DMS53 (cell line): ENCODE data around the gene RFESD.
A peak's percentile ranks its signal among the peaks of the same experiment; 100 is the strongest.
"Not testable (repeated sequence)": the region's sequence is repeated elsewhere in the genome, so short reads cannot be mapped to it uniquely, and the experiment has no call there.

Experiments
- DNase-seq: peaks from one replicate; lab custom pipeline; 2025; lab: John Stamatoyannopoulos, UW

RFESD gene

DNA sequence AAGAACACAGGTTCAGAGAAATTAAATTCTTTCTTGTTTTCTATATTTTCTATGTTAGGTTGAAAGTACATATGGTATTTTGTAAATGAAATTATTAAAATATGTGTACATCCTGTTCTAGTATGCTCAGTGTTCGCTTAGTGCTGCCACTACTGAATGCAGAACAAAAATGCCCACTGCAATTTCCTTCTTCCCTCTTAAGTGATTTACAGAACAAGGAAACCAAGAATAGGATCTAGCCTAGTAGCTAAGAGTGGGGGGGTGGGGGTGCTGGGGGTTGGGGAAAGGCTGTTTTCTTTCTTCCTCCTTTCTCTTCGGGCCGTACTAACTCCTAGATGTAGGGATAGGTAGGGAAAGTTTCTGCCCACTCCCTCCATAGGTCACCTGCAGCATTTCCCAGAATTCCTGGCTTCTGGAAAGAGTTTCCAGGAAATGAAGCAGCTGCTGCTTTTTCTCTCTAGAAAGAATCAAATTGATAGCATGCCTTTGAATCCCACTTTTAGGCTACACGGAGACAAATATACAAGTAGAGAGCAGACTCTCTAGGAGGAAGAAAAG is 20.6 kb downstream of the RFESD start:
- DNase-seq, result no peak

DNA sequence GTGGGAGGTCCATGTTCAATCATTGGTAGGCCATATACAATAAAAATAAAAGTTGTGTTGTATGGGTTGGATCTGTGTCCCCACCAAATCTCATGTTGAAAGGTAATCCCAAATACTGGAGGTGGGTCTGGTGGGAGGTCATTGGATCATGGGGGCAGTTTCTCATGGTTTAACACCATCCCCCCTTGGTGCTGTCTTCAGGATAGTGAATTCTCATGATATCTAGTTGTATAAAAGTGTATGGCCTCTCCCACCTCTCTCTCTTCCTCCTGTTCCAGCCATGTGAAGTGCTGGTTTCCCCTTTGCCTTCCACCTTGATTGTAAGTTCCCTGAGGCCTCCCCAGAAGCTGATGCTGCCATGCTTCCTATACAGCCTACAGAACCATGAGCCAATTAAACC is 21.1 kb downstream of the RFESD start:
- DNase-seq, result no peak

DNA sequence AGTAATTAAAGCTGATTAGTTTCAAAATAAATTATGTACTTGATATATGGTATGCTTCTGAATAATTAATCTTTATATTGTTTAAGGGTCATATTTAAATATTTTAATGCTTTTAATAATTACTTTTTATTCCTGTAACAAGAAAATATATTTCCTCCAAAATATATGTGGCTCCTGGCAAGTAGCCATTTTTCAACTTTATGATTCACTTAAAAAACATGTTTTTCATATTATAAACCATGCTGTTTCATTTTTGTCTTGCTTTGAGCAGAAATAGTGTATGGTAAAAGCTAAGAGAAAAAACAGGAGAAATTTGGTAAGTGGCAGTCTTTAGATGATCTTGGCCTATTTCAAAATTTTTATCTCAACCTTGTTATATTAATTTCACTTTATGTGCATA is 21.6 kb downstream of the RFESD start:
- no peak for DNase-seq

DNA sequence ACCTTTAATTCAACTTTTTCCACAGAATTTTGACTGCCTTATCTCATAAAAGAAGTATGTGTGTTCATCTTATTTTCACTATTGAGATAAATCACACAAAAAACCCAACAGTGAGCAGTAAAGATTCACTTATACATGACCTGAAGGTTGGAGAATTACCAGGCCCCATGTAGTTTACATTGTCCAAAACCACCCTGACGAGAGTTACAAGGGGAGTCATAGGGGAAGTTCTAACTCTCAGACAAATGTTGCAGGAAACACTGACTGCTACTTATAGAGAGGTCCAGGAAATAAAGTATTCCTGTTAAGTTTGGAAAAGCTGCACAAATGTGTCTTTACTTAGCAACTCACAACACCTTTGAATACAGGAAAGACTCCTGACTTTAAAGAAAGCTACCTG is 22.2 kb downstream of the RFESD start:
- DNase-seq, result no peak

DNA sequence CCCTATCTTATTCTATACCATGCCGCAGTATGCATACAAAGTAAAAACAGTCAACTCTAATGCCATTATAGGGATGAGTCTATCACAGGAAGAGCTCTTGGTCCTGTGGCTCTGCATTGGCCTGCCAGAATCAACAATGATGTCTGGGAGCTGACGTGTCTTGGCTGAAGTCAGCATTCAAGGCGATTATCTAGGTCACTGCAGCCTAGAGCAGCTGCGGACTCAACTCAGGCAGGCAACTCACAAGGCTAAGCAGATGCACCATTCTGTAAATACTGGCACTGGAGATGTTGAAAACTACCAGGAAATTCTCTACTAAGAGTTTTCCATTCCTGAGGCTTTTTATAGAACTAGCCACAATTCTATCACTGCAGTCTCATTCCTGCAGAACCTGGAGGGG is 23.0 kb downstream of the RFESD start:
- DNase-seq, result peak; percentile 33

DNA sequence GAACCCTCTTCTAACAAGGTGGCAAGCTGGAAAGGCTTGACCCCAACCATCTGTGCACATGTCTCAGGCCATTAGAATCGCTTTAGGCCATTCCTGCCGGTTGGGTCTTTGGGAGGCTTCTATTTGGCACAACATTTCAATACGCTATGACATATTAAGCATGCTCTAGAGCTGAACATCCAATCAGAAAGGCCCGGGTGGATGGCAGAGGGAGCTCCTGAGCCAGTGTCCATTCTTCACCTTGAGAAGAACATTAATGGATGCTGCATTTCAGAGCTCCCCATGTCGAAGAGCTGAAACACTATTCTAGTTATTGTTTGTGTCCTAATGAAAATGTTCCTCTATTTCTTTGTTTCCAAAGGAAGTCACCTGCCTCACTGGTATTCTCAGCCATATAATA is 23.4 kb downstream of the RFESD start:
- no peak for DNase-seq

DNA sequence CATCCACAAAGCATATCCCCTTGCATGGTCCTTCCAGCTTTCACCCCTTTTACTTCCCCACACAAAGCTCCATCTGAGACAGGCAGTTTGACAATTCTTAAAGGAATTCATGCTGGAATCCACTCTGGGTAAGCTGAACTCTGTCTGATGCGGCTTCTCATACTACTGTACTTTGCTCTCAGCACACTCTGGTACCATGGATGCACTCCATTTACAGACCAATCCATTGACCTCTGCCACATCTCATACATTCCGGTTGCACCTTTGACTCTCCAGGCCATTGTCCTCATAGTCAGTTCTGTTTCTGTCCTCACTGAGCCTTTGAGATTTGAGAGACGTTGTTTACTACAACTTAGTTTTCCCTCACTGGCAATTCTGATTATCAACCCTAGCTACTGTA is 24.0 kb downstream of the RFESD start:
- no peak for DNase-seq

DNA sequence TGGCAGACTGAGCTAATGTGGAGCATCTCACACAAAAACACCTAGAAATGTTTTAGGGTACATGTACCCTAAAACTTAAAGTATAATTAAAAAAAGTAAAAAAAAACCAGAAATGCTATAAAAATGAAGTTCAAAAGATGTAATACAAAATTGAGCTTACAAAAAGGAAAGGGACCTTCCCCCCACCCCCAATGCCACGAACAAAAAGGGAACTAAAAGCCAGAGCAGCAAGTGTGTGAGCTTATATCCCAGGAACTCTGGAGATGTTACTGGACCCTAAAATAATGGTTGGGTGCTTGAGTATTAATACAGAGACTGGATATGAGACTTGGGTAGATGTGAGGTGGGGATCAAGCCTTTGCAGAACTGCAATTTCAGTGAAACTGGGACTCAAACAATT is 25.2 kb downstream of the RFESD start:
- no peak for DNase-seq

DNA sequence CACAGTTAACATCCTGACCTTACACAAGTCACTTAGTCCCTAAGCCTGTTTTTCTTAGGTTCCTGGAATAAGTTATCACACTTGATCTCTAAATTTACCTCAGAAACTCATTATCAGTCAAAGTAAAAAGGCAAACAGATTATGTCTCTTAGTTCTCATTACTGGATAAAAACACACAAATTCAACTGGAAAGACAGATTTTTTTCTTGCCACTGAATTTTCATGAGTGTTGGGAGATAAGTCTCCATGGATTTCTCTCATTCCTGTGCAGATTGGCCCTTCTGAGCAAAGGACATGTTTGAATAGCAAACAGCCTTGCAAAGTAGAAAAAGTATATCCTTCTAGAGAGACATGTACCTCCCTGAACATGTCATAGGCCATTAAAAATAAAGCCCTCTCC is 26.1 kb downstream of the RFESD start:
- DNase-seq, result no peak

DNA sequence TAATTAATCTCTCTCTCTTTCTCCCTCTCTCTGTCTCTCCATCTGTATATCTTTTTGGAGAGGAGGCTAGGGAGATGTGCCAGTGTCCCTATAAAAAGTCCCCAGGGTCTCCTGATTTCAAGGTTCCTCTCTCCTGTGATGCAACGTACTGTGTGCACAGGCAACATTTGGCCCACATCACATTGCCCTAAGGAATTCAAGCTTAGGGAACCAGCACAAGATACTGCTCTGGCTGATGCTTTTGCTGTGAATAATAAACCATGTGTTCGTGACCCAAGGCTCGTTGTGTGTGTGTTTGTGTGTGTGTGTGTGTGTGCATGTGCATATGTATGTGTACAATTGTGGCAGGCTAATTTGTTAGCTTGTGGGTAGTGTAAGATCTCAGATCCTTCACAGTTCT is 26.5 kb downstream of the RFESD start:
- no peak for DNase-seq

DNA sequence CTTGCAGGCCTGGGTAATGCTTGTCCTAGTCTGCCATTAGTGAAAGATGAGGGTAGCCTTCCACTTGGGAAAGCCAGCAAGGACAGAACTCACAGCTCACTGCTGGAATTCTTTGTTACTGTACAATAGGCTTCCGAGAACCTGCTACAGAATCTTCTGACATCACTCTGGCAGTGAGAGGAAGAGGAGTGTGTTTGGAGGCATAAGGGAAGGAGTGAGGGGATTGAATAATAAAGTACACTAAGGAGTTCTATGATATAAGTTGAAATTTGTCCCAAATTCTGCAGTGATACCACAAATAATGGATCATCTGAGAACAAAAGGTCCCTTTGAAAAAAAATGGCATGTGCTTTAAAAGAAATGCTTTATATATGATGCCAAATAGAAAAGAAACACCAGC is 36.3 kb downstream of the RFESD start, which contains the start of gene SPATA9:
SPATA9 (minus strand) TSS at position 101 of the 400 bp plus-strand sequence. CDS start 137 bp downstream, outside the sequence.
- no peak for DNase-seq

DNA sequence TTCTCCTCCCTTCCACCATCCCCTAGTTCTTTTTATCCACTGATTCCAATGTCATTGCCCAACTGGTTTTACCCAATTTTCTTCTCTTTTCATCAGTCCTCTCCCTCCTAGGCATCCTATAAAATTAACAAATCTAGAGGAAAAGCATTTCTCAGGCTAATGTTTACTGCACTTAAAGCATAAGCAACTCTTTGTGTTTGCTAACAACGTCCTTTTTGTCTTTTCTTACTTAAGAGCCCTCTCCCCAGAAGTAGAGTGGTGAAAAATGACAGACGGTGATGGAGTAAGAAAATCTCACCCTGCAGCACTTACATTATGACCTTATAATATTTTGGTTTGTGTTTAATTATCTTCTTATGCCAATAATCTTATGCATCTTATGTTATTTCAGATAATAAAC is 37.8 kb downstream of the RFESD start:
- no peak for DNase-seq

DNA sequence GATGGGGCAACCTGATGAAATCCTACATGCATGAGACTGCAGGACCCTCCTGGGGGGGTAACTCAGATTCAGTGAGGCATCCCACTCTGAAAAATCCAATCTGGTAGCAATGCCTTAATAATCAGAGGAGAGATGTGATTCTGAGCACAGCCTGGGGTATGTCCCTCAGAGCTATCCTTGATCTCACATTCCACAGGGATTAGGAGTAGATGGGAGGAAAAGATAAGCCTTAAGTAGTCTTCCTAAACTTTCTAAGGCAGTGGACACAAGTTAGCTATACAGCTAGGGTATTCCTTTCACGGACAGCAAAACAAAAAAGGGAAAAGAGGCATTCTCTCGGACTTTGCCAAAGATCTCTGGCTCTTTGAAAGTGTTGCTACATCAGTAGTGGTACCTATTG is 40.1 kb downstream of the RFESD start:
- DNase-seq, result no peak

DNA sequence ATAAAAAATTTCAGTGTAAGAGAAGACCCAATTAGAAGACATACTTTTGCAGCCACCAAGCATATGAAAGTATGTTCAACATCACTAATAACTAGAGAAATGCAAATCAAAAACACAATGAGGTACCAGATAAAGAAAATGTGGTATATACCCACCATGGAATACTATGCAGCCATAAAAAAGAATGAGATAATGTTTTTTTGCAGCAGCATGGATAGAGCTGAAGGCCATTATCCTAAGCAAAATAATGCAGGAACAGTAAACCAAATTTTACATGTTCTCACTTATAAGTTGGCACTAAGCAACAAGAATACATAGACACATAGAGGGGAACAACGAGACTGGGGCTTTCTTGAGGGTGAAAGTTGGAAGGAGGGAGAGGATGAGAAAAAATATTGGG is 43.1 kb downstream of the RFESD start:
- DNase-seq, result no peak

DNA sequence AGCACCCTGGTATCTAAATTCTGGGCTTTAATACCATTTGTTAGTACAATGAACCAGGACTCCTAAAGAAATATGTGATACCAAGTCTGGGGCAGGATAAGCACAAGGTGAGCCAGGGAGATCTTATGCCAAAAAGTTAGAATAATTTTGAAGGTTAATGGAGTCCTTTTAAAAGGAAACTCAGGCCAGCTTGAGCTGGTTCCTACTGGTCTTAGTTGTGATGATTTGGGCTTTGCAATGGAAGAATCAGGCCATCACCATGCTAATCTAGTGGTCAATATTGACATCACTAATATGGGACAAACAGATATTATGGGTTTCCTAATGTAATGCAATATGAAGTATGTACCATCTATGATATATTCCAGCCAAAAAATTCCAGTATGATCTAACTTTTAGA is 43.8 kb downstream of the RFESD start:
- DNase-seq, result no peak

DNA sequence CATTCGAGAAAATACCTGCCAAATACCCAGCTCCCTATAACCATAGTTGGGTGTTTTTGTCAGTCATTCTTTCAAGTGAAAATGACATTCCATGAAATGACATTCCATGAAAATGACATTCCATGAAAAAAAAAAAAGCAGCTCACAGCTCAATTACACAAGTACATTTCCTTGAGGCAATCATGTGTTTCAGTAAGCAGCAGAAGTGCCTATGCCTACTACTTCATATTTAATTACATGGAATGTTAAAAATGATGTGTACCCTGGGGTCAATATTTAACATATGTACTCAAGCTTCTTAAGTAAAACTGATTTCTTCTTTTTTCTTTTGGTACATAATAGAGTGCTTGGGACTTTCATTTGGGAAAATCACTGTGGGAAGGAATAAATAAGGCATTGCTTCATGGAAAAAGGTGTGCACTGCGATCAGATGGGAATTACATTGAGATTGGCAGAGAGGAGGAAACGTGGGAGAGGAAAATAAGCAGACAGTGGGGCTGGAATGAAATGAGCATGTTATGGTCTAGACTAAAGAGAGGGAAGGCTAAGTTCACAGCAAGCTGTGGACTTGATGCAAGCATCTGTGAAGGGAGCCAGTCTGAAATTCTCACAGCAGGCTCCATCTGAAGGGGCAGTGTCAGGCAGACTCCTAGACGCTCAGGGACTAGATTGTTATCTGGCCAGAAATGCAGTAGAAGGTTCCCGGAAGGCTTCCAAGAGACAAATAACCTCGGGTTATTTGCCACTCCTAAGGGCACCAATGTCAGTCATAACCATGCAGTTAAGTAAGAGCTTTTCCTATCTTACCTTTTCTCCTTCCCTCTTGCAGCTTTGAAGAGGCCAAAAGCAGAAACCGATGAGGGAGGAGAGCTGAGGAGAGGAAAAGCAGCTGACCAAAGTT is 51.5 kb downstream of the RFESD start:
- no peak for DNase-seq

DNA sequence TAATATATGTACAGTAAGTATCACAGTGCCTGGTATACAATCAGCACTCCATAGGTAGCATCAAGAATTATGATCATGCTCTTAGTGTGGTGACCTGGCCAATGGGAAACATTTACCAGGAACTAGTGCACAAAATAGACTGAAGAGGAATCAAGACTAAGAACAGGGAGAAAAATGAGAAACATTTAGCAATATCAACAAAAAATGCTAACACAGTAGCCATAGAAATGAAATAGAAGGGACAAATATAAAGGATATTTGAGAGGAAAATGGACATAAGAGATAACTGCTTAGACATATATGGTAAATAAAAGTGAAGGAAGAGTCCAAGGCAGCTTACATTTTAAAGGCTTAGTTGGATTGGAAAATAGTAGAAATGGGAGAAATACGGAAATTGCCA is 52.8 kb downstream of the RFESD start:
- DNase-seq, result no peak

DNA sequence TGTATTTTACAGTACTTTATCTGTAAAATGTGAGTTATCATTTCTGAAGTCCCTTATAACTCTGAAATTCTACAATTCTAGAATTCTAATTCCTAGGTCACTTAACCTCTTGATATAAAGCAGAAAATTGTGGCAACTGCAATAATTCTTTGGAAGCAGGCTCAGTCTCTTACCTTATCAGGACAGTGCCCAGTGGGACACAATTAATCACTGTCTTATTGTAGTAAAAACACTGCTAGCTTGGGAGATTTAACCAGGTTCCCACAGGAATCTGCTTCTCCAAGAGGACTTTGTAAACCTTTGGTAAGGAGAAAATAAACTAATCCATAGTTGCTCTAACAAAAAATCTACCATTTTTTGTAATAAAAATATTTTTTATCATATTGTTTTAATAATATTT is 54.5 kb downstream of the RFESD start:
- no peak for DNase-seq

DNA sequence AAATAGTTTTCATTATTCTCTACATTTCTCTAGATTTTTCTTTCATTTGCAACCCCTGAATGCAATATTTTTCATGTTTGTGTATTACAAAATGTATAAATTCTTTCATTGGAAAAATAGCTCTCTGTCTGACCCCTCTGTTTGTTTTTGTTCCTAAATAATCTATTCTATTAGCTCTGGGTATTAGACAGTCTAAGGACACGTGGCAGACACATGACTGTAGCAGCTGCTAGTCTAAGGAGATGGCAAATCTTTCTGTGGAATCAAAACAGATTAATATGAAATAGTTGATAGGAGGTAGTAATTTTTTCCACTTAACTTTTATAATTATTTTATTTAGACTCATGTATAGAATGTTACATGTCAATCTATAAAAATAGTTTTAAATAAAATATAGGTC is 57.6 kb downstream of the RFESD start:
- no peak for DNase-seq

DNA sequence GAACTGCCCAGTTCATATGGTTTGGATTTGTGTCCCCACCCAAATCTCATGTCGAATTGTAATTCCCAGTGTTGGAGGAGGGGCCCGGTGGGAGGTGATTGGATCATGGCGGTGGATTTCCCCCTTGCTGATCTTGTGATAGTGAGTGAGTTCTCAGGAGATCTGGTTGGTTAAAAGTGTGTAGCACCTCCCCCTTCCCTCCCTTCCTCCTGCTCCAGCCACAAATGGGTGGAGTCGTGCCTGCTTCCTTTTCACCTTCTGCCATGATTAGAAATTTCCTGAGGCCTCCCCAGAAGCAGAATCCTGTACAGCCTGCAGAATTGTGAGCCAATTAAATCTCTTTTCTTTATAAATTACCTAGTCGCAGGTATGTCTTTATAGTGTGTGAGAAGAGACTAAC is 59.6 kb downstream of the RFESD start:
- DNase-seq, result not testable (repeated sequence)

DNA sequence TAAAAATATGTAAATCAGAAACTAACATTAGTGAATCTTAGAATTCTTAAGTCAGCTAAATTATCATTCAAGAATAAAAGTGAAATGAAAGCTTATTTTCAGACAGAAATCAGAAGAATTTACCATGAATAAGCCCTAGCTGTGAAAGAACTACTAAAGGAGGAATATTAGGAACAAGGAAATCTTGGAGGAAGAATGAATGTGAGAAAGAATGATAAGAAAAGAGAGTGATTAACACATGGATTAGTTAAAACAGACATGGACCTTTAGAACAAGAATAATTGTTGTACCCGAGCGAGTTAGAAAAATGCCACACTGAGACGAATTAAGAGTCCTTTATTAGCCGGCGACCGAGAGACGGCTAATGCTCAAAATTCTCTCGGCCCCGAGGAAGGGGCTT is 60.5 kb downstream of the RFESD start:
- no peak for DNase-seq
